HS-27A (cell line): Measurements from ENCODE around the gene CLEC16A.
A peak's percentile ranks its signal among the peaks of the same experiment; 100 is the strongest.

Source experiments
- DNase-seq: peaks from one replicate; pipeline ENCODE4 v3.0.0-alpha.2; 2012; ENCODE audit warnings: low read depth, missing footprints

CLEC16A gene, protein sequence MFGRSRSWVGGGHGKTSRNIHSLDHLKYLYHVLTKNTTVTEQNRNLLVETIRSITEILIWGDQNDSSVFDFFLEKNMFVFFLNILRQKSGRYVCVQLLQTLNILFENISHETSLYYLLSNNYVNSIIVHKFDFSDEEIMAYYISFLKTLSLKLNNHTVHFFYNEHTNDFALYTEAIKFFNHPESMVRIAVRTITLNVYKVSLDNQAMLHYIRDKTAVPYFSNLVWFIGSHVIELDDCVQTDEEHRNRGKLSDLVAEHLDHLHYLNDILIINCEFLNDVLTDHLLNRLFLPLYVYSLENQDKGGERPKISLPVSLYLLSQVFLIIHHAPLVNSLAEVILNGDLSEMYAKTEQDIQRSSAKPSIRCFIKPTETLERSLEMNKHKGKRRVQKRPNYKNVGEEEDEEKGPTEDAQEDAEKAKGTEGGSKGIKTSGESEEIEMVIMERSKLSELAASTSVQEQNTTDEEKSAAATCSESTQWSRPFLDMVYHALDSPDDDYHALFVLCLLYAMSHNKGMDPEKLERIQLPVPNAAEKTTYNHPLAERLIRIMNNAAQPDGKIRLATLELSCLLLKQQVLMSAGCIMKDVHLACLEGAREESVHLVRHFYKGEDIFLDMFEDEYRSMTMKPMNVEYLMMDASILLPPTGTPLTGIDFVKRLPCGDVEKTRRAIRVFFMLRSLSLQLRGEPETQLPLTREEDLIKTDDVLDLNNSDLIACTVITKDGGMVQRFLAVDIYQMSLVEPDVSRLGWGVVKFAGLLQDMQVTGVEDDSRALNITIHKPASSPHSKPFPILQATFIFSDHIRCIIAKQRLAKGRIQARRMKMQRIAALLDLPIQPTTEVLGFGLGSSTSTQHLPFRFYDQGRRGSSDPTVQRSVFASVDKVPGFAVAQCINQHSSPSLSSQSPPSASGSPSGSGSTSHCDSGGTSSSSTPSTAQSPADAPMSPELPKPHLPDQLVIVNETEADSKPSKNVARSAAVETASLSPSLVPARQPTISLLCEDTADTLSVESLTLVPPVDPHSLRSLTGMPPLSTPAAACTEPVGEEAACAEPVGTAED

DNA sequence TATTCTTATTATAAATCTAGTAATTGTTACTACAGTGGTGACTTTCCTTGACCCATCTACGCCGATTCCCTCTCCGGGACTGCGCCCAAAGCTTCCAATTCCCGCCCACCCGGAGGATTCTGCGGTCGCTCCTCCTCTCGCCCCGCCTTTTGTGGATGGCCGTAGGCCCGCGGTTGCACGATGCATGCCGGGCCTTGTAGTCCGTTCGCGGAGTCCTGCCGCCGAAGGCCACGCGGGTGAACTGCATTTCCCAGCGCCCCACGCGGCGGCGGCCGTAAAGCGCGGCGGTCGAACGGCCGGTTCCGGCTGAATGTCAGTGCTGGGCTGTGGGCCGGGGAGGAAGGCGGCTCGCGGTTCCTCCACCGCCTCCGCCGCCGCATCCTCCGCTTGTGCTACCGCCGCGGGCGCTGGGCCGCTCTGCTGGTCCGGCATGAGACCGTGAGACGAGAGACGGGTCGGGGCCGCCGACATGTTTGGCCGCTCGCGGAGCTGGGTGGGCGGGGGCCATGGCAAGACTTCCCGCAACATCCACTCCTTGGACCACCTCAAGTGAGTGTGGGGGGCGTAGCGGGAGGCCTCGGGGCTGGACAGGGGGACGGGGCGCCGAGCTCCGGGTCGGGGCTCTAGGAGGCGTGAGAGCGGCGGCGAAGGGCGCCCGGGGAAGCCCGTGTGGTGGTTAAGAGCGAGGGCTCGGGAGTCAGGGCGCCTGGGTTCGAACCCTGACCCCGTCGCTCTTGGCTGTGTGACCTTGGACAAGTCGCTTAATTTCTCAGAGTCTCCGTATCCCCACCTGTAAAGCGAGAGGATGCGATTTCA lies at the start of gene CLEC16A:
Gene CLEC16A, plus strand, starts transcription at position 316 of the 816 bp plus-strand sequence. Its CDS starts 154 bp downstream, at position 470.
- peak; percentile 81 for DNase-seq

DNA sequence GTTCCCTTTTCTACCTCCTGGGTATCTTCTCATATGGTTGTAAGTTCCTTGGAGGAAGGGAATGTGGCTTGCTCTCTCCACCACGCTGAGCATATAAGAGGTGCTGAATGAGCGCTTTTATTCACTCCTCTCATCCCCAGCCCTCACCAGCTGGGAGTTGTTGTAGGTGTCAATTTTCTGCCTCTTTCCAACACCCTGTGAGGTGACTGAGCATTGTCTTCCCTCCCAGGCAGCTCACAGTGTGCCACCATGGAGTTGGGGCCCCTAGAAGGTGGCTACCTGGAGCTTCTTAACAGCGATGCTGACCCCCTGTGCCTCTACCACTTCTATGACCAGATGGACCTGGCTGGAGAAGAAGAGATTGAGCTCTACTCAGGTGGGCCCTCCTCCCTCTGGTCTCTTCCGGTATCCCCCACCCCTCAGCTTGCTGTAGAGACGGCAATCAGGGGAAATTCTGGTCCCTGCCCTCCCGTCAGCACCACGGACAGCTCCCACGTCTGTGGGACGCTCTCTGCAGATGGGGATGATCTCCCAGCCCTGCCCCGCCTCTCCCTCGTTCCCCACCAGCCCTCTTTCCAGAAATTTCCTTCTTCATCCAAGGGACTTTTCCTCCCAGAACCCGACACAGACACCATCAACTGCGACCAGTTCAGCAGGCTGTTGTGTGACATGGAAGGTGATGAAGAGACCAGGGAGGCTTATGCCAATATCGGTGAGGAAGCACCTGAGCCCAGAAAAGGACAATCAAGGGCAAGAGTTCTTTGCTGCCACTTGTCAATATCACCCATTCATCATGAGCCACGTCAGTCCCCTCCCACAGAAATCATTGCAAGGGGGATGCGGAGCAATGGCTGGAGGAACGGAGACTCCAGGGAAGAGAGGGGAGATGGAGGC lies 49.1 kb upstream of the CLEC16A start:
- DNase-seq, result no peak

DNA sequence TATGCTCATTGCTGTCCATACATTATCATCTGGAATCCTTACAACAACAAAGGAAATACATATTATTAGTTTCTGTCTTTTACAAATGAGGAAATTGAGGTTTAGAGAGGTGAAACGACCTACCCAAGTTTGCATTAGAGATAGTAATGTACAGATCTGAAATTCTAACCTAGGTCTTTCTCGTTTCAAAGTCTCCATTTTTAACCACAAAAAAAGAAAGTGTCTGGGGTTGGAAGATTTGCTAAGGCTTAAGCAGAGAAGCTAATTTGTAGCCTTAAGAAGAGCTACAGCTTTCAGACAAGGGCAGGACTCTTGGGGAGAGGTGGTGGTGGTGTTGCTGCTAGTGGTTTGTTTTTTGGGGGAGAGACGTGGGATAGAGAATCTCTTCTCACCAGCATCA lies 48.2 kb upstream of the CLEC16A start:
- no peak for DNase-seq

DNA sequence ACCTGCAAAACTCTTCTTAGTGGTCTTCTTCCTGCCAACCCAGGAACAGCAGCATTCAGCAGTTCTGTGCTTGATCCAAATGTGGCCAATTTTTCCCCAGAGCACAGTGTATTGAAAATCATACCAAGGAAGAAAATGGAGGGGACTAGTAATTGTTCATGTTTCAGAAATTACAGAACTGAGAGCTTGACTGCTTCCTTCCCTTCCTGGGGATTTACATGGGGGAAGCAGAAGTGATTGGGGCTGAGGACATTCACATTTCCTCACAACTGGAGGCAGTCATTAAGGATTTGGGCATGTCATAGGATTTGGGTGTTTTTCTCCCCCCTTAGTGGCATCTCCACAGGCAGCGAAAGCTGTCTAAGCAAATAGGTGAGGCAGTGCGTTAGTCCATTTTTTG lies 47.6 kb upstream of the CLEC16A start:
- no peak for DNase-seq

DNA sequence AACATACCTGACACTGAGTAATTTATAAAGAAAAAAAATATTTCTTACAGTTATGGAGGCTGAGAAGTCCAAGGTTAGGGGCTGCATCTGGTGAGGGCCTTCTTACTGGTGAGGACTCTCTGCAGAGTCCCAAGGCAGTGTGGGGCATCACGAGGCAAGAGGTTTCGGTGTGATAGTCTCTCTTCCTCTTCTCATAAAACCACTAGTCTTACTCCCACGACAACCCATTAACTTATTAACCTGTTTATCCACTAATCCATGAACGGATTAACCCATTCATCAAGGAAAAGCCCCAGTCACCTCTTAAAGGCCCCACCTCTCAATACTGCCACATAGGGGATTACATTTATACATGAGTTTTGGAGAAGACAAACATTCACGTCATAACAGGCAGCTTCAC lies 47.2 kb upstream of the CLEC16A start:
- no peak for DNase-seq

DNA sequence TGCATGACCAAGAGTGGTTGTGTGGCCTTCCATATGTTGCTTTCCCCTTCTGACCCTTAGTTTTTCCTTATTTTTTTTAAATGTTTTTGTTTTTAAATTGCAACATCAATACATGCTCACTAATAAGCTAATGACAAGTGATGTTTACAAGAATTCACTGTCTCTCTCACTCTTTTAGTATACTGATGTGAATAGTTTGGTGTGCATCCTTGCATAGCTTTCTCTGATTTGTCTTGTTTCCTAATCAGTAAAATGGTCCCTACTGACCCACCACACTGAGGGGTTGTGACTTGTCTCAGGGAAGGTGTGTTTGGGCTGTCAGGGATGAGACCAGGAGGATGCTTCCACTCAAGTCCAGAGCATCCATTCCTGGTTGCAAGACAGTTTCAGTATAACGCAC lies 41.4 kb upstream of the CLEC16A start:
- no peak for DNase-seq

DNA sequence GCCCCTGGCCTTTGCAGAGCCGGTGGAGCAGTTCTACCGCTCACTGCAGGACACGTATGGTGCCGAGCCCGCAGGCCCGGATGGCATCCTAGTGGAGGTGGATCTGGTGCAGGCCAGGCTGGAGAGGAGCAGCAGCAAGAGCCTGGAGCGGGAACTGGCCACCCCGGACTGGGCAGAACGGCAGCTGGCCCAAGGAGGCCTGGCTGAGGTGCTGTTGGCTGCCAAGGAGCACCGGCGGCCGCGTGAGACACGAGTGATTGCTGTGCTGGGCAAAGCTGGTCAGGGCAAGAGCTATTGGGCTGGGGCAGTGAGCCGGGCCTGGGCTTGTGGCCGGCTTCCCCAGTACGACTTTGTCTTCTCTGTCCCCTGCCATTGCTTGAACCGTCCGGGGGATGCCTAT lies 37.9 kb upstream of the CLEC16A start:
- no peak for DNase-seq

DNA sequence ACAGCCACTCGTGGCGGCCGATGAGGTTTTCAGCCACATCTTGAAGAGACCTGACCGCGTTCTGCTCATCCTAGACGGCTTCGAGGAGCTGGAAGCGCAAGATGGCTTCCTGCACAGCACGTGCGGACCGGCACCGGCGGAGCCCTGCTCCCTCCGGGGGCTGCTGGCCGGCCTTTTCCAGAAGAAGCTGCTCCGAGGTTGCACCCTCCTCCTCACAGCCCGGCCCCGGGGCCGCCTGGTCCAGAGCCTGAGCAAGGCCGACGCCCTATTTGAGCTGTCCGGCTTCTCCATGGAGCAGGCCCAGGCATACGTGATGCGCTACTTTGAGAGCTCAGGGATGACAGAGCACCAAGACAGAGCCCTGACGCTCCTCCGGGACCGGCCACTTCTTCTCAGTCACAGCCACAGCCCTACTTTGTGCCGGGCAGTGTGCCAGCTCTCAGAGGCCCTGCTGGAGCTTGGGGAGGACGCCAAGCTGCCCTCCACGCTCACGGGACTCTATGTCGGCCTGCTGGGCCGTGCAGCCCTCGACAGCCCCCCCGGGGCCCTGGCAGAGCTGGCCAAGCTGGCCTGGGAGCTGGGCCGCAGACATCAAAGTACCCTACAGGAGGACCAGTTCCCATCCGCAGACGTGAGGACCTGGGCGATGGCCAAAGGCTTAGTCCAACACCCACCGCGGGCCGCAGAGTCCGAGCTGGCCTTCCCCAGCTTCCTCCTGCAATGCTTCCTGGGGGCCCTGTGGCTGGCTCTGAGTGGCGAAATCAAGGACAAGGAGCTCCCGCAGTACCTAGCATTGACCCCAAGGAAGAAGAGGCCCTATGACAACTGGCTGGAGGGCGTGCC lies 37.2 kb upstream of the CLEC16A start:
- no peak for DNase-seq

DNA sequence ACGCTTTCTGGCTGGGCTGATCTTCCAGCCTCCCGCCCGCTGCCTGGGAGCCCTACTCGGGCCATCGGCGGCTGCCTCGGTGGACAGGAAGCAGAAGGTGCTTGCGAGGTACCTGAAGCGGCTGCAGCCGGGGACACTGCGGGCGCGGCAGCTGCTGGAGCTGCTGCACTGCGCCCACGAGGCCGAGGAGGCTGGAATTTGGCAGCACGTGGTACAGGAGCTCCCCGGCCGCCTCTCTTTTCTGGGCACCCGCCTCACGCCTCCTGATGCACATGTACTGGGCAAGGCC lies 36.7 kb upstream of the CLEC16A start:
- no peak for DNase-seq

DNA sequence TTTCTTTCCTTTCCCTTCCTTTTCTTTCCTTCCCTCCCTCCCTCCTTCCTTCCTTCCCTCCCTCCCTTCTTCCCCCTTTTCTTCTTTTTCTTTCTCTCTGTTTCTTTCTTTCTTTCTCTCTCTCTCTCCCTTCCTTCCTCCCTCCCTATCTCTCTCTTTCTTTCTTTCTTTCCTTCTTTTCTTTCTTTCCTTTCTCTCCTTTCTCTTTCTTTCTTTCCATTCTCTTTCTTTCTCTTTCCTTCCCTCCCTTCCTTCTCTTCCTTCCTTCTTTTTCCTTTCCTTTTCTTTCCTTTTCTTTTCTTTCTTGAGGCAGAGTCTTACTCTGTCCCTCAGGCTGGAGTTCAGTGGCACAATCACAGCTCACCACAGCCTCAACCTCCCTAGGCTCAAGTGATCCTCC lies 33.1 kb upstream of the CLEC16A start:
- DNase-seq, result no peak

DNA sequence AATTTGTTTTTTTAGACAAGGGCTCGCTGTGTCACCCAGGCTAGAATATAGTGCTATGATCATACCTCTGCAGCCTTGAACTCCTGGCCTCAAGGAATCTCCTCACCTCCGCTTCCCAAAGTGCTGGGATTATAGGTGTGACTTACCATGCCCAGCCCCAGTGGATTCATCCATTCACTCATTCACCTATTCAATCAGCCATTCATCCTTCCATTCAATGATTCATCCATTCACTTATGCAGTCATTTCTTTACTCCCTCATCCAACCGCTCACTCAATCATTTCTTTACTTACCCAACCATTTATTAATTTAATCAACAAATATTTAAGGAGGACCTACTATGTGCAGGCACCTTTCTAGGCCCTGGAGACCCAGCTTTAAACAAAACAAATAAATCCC lies 27.8 kb upstream of the CLEC16A start:
- no peak for DNase-seq

DNA sequence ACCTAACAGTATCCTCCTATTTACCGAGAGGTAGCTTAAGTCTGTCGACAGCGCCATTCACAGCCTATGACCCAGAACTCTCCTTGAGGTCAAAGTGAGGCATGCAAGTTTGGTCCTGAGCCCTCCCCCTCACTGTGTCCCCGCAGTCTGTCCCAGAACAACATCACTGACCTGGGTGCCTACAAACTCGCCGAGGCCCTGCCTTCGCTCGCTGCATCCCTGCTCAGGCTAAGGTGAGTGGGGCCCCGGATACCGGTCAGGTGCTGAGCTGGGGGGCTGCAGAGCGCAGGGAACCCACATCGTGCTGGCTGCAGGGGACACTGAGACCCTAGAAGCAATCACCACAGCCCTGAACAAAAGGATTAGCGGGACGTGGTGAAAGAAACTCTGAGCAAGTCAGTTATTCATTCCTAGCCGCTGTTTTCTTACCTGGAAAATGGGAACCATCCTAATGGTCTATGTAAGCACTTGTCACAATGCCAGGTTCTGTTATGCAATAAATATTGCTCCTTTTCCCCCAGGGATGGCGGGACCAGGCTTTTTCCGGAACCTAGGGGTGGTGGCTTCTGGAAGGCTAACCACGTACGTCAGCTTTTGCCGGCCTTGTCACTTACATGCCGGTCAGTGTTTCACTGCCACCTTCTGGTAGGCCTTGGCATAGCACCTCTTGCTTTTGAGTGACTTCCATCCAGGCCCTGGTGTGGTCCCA lies 25.9 kb upstream of the CLEC16A start:
- DNase-seq, result peak; percentile 80

DNA sequence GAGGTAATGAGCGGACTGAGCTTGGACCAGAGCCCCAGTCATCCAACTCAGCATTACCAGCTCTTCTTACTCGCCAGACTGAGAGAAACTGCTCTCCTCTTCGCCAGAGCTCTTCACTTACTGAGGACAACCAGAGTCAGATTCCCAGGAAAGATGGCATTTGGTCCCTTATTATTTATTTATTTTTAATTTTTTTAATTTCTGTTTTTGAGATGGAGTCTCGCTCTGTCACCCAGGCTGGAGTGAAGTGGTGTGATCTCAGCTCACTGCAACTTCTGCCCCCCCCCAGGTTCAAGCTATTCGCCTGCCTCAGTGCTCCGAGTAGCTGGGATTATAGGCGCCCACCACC lies 25.4 kb upstream of the CLEC16A start:
- no peak for DNase-seq

DNA sequence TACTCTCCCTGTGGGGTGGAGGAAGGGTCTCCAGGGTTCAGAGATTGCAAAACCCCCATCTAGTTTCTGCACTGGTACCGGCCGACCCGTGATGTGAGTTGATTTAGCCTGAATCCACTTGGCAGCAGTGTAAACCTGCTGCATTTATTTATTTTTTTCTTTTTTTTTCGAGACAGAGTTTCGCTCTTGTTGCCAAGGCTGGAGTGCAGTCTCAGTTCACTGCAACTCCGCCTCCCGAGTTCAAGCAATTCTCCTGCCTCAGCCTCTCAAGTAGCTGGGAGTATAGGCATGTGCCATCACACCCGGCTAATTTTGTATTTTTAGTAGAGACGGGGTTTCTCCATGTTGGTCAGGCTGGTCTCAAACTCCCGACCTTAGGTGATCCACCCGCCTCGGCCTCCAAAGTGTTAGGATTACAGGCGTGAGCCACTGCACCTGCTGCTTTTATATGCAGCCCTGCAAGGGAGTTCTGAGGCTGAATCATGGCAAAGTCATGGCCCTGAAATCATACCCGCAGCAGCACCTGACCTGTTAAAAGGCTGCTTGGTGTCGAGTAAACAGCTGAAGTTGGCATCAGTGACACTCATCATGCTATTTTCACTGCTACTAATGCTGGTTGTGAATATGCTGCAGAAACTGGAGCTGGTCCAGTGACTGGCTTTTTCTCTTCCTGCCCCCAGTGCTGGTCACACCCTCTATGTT lies 23.5 kb upstream of the CLEC16A start:
- no peak for DNase-seq

DNA sequence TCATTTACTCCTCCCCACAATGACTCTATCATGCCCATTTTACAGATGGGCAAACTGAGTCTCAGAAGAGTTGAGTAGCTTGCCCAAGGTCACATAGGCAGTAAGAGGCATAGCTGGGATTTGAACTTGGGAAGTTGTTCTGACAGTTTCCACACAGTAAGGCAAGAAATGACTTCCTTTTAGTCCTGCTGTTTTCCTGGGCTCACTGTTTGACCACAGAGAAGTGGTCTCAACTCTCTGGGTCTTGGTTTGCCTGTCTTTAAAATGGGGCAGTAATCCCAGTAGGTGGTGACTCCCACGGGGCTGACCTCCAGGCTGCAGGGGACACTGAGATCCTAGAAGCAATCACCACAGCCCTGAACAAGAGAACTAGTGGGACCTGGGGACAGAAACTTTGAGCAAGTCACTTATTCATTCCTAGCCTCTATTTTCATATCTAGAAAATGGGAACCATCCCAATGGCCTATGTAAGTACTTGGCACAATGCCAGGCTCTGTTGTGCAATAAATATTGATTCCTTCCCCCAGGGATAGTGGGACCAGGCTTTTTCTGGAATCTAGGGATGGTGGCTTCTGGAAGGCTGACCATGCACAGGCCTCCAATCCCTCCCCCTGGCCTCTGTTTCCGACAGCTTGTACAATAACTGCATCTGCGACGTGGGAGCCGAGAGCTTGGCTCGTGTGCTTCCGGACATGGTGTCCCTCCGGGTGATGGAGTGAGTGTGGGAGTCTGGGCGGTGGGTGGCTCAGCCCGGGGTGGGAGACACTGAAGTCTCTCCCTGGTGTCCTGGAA lies 22.6 kb upstream of the CLEC16A start:
- no peak for DNase-seq

DNA sequence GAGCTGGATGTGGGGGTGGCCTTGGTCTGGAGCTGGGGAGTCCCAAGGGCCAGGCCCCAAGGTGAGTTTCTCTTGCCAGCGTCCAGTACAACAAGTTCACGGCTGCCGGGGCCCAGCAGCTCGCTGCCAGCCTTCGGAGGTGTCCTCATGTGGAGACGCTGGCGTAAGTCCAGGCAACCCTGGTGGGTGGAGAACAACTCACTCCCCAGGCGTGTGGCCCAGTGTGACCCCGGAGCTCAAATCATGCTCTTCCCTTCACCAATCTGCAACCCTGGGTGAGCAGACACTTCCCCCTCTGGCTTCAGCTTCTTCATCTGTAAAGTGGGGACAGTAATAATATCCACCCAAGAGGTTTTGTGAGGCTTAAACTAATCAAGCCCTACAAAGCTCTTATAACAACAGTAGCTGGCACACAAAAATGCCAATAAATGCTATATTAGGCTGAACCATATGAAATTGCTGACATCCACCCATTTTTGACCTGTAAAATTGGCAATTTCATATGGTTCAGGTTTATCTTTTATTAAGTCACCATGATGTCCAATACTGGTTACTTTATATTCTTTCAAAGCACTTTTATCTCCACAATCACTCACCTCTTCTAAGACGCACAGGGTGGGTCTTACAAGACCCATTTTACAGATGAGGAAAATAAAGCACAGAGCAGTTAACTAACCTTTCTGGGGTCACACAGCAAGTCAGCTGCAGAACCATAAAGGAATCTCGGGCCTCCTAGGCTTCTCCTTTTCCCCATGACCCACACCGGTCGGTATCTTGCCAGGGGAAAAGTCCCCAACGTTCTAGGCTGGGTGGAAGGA lies 21.8 kb upstream of the CLEC16A start:
- no peak for DNase-seq

DNA sequence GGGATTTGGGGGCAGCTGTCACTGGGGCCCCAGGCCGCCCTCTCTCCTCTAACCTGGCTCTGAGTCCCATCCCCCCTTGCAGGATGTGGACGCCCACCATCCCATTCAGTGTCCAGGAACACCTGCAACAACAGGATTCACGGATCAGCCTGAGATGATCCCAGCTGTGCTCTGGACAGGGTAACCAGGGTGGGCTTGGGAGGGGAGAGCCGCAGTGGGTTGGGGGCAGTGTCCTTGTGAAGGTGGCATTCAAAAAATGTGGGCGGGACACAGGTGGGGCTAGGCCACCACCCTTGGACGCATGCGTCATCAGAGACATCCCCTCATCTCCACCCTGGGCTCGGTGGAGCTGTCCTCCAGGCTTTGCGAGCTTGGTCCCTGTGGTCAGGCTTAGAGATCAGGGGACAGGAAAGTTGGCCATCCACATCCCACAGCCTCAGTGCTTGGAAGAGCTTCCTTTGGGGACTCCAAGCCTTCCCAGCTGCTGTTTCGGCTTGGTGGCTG lies 21.2 kb upstream of the CLEC16A start:
- no peak for DNase-seq
